GM12801 (cell line): ENCODE results near the gene NTHL1.

ENCODE experiments used
- TF ChIP-seq, protein P1 (sequence below): IDR thresholded peaks from one replicate; pipeline ENCODE4 v1.5.1; 2011; ENCODE audit warnings: control low read depth; ENCODE audit not compliant: insufficient read length; ENCODE audit errors: extremely low read depth

NTHL1 gene

DNA sequence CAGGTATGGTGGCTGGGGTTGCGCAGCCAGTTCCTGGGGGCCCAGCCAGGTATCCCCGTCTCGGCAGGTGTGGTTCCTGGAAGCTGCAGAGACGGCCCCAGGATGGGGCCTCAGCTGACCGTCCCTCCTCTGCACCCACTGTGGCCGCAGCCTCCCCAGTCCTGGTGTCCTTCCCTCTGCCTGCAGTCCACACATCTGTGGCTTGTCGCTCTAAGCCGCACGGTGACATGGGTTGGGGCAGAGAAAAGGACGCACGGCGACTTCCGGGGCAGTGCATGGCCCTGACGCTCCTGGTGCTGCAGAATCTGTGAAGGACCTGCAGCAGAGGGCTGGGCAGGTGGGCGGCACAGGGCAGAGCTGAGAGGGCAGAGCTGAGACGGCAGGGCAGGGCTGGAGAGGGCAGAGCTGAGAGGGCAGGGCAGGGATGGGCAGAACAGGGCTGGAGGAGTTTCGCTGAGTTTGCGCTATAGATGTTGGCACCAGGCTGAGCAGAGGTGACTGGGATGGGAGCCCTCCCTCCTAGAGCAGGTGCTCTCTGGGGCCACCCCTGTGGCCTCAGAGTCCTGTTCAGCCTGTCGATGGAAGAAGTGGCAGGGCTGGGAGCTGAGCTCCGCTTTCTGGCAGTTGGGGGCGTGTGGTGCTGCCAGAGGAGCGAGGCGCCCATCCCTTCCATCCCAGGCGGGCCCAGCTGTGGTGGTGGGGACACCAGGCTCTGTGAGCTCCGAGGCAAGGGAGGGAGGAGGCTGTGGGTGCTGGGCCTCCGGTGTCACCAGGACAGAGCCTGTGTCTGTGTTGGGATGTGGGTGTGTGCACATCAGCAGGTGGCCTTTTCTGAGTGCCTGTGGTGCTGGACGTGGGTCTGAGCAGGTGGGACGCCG, 23.2 kb upstream of the NTHL1 start:
- TF ChIP-seq, protein P1, sequence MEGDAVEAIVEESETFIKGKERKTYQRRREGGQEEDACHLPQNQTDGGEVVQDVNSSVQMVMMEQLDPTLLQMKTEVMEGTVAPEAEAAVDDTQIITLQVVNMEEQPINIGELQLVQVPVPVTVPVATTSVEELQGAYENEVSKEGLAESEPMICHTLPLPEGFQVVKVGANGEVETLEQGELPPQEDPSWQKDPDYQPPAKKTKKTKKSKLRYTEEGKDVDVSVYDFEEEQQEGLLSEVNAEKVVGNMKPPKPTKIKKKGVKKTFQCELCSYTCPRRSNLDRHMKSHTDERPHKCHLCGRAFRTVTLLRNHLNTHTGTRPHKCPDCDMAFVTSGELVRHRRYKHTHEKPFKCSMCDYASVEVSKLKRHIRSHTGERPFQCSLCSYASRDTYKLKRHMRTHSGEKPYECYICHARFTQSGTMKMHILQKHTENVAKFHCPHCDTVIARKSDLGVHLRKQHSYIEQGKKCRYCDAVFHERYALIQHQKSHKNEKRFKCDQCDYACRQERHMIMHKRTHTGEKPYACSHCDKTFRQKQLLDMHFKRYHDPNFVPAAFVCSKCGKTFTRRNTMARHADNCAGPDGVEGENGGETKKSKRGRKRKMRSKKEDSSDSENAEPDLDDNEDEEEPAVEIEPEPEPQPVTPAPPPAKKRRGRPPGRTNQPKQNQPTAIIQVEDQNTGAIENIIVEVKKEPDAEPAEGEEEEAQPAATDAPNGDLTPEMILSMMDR, result no peak

DNA sequence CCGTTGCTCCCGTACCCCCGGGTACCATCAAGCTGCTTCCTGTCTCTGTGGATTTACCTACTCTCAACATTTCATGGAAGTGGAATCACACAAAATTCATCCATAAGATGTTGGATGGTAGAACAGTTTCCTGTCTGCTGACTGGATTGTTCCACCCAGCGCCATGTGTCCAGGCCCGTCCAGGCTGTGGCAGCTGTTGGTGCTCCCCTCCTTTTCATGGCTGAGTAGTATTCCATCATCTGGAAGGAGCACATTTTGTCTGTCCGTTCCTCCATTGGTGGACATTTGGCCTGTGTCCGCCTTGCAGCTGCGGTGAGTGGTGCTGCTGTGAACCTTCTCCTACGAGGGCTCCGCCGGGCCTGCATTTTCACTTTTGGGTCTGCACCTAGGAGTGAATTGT, 18.5 kb upstream of the NTHL1 start:
- TF ChIP-seq, protein P1, result no peak

DNA sequence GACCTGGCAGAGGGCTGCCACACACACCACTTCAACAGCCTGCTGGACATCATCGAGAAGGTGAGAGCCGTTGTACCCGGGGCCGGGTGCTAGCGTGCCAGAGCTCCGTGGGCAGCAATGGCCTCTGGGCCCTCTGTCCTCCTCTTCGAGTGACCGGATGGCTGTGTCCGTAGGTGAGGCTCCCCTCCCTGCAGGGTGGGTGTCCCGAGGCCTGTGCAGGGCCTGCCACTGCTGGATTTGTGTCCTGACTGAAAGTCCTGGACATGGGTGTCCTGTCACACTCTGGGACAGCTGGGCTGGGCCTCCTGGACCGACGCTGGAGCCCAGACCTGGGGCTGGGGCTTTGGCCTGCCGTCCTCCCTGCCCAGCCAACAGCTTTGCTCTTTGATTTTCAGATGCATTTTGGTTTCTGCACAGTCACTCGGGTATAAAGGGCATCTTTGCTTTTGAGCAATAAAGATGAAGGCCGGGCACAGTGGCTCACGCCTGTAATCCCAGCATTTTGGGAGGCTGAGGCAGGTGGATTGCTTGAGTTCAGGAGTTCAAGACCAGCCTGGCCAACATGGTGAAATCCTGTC, 16.8 kb upstream of the NTHL1 start:
- TF ChIP-seq, protein P1, result no peak

DNA sequence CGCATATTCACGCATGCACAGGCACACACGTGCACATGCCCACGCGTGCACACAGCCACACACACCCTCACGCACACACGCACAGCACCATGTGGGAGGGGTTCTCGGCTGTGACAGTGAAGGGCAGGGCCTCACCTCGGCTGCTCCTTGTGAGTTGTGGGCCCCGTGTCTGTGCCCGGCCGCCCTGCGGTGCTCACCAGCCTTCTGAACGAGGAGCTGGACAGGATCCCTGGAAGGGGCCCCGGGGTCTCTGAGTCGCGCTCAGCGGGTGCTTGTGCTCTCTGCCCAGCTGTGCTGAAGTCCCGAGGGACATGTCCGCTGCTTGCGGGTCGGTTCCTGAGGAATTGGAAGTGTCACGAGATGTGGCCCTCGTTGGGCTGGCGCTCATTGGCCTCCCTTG, 16.2 kb upstream of the NTHL1 start:
- TF ChIP-seq, protein P1, result no peak

DNA sequence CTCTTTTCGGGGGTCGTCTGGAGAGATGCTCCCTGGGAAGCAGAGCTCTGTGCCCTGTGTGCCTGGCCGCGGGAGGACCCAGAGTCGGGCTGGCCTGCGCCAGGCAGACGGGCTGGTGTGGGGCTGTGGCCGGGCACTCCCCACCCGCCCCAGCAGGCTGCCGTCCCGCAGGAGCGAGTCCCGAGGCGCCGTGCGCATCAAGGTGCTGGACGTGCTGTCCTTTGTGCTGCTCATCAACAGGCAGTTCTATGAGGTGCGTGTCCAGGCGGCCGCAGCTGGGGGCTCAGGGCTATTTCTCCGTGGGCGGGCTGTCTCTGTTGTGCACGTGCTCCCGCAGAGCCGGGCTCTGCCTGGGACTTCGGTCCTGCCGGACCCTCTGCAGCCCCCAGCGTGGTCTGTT, 15.2 kb upstream of the NTHL1 start:
- TF ChIP-seq, protein P1, result no peak

DNA sequence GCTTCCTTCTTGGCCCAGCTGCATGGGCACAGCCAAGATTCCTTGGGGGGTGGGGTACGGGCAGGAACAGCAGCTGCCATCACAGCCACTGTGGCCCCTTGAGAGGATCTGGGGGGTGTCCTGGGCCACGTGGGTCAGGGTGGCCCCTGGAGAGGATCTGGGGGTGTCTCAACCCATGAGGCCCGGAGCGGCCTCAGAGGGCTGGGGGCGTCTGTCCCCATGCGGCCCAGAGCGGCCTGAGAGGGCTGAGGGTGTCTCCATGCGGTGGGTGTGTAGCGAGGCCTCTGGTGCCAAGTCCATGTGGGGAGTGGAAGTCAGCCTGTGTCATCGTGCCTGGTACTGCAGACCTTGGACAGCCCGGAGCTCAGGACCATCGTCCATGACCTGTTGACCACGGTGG, 13.9 kb upstream of the NTHL1 start:
- TF ChIP-seq, protein P1, result no peak

DNA sequence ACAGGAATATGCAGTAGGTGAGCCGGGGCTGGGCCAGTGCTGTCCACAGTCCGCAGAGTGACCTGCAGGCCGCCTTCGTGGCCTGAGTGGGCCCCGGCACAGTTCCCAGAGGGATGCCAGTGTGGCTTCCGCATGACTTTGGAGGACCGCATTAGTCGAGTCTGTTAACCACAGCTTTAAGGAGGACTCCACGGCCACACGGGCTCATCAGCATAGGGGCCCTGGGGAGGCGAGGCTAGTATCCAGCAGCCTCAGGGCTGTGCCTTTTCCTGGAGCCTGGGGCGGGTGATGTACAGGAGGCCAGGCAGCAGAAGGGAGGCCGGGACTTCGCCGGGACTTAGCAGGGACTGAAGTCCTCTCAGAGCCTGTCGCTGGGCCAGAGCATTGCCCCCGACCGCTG, 13.4 kb upstream of the NTHL1 start:
- TF ChIP-seq, protein P1, result no peak
